PC-3 (cell line): ENCODE data around the gene GLS. TPM values are rescaled to one million over a fixed set of nuclear protein-coding genes. Genes with fewer than 3 reads are reported as not detected.

Experiments used
- ATAC-seq: fragments of 200-7000 bp; cut with Tn5 transposase; 2 replicates; pipeline ENCODE4 v1.9.1; 2020; ENCODE audit warnings: mild to moderate bottlenecking, moderate library complexity
- BruUV-seq: library from RNA; stranded (reverse); fragments of 400-500 nt; replicated peaks from 2 replicates; lab custom pipeline; 2021; lab: Mats Ljungman, UMichigan
- CTCF ChIA-PET: fragments of 300-600 bp; sonication (Branson Sonifier 250); formaldehyde crosslinking; loops from one replicate; lab custom pipeline; 2022; ENCODE audit warnings: antibody characterized with exemption; lab: Charles Lee
- POLR2A ChIA-PET: fragments of 300-600 bp; sonication (Branson Sonifier 250); formaldehyde crosslinking; loops from one replicate; lab custom pipeline; 2022; ENCODE audit warnings: antibody characterized with exemption; ENCODE audit not compliant: unreplicated experiment; lab: Charles Lee
- DNase-seq: peaks from one replicate; pipeline ENCODE4 v3.0.0-alpha.2; 2015
- H2AFZ ChIP-seq: fragments of 300-600 bp; sonication (generic); 2 replicates; pipeline ENCODE4 v1.6.0; 2016; ENCODE audit warnings: antibody characterized with exemption, low read length
- H3F3A ChIP-seq: fragments of 300-600 bp; sonication (generic); one replicate; pipeline ENCODE4 v1.6.0; 2017; ENCODE audit warnings: antibody characterized with exemption, low read length, control low read depth, mild to moderate bottlenecking; ENCODE audit not compliant: unreplicated experiment
- H3K27ac ChIP-seq: fragments of 300-600 bp; sonication (generic); 2 replicates; pipeline ENCODE4 v1.5.1; 2016; ENCODE audit warnings: mild to moderate bottlenecking, low read length
- H3K27me3 ChIP-seq: fragments of 300-600 bp; sonication (generic); 2 replicates; pipeline ENCODE4 v1.6.1; 2016; ENCODE audit warnings: low read length, mixed read lengths
- H3K36me3 ChIP-seq: fragments of 300-600 bp; sonication (generic); 2 replicates; pipeline ENCODE4 v1.6.1; 2016; ENCODE audit warnings: low read depth, mixed run types, low read length, mixed read lengths
- H3K4me1 ChIP-seq: fragments of 300-600 bp; sonication (generic); 2 replicates; pipeline ENCODE4 v1.5.1; 2016; ENCODE audit warnings: low read length; ENCODE audit not compliant: insufficient read depth
- H3K4me2 ChIP-seq: fragments of 300-600 bp; sonication (generic); 2 replicates; pipeline ENCODE4 v1.6.0; 2016; ENCODE audit warnings: low read length
- H3K4me3 ChIP-seq: fragments of 300-600 bp; sonication (generic); 2 replicates; pipeline ENCODE4 v1.5.1; 2016; ENCODE audit warnings: mild to moderate bottlenecking, low read length, mixed read lengths
- H3K79me2 ChIP-seq: fragments of 300-600 bp; sonication (generic); 2 replicates; pipeline ENCODE4 v1.6.1; 2017; ENCODE audit warnings: low read length, mixed read lengths
- H3K9ac ChIP-seq: fragments of 300-600 bp; sonication (generic); 2 replicates; pipeline ENCODE4 v1.6.0; 2016; ENCODE audit warnings: mild to moderate bottlenecking, low read length
- H3K9me2 ChIP-seq: fragments of 300-600 bp; sonication (generic); replicated peaks from 2 replicates; pipeline ENCODE4 v1.6.1; 2016; ENCODE audit warnings: mixed run types, low read length, mixed read lengths
- H3K9me3 ChIP-seq: fragments of 300-600 bp; sonication (generic); 2 replicates; pipeline ENCODE4 v1.6.1; 2016; ENCODE audit warnings: low read length, mixed read lengths
- H4K20me1 ChIP-seq: fragments of 300-600 bp; sonication (generic); 2 replicates; pipeline ENCODE4 v1.6.1; 2016; ENCODE audit warnings: low read length, mixed read lengths
- CTCF ChIP-seq: fragments of 300-600 bp; sonication (generic); conservative IDR thresholded peaks from 2 replicates; pipeline ENCODE4 v1.5.1; 2017; ENCODE audit warnings: antibody characterized with exemption, low read depth, mild to moderate bottlenecking, low read length
- EZH2 ChIP-seq: fragments of 300-600 bp; sonication (generic); IDR thresholded peaks from one replicate; pipeline ENCODE4 v1.6.1; 2017; ENCODE audit warnings: antibody characterized with exemption, mild to moderate bottlenecking, low read length; ENCODE audit not compliant: unreplicated experiment
- EZH2phosphoT487 ChIP-seq: fragments of 300-600 bp; sonication (generic); IDR thresholded peaks from 2 replicates; pipeline ENCODE4 v1.6.1; 2018; ENCODE audit warnings: mild to moderate bottlenecking, antibody characterized with exemption, low read length, borderline replicate concordance
- intact Hi-C: fragments of 100-400 bp; cut with micrococcal nuclease; formaldehyde crosslinking; loops from 2 replicates; pipeline ENCODE4 v1.9.0; 2023
- total RNA-seq: library from RNA; depleted of rRNA; stranded (reverse); fragments of >200 nt; gene quantifications from 2 replicates; pipeline ENCODE4 v1.2.3, GENCODE V29; 2014

GLS gene
- total RNA-seq, 1 experiment from 2014 or later: 67.4 TPM

GRCh38 chr2:190879474-190880377 is 895 bp upstream of the GLS start:
- ChIA-PET POLR2A (no interaction called here), CTCF (no interaction called here)
- Histone ChIP-seq H3K79me2 (peaks cover 41% of the 10 kb centered on the region), H3F3A (no peaks in the 10 kb centered on the region), H3K4me2 (peak overlapping the region; percentile 88), H3K27ac (peak overlapping the region; percentile 54), H3K4me1 (peaks cover 19% of the 10 kb centered on the region), H3K36me3 (0 out of 2 replicates have a peak, but pooled peaks cover 8% of the 10 kb centered on the region), H3K27me3 (no peaks in the 10 kb centered on the region), H3K9me2 (no peaks in the 10 kb centered on the region), H2AFZ (peak overlapping the region; percentile 91), H3K9me3 (no peaks in the 10 kb centered on the region), H3K4me3 (peak overlapping the region; percentile 80), H3K9ac (peak overlapping the region; percentile 73), H4K20me1 (peaks cover 25% of the 10 kb centered on the region)
- intact Hi-C loops: loop anchor here (1.0 to 5.0 kb wide), 3 partner anchors 35 to 133 kb away; partner anchors contain the start of gene STAT1
- DNase-seq (no peak), ATAC-seq (peak; percentile 1)
- no peak for TF ChIP-seq EZH2phosphoT487
- no peak for TF ChIP-seq CTCF
- TF ChIP-seq EZH2: no peak
- no TSS peak for BruUV-seq

- Histone ChIP-seq H4K20me1 (peaks cover 36% of the 10 kb centered on the region), H3K9me2 (no peaks in the 10 kb centered on the region), H3K4me2 (peak overlapping the region; percentile 88), H3K79me2 (peaks cover 55% of the 10 kb centered on the region), H3K9ac (peak overlapping the region; percentile 86), H3K36me3 (peaks cover 8% of the 10 kb centered on the region; the same call in 1 of the 2 replicates), H3K4me3 (peak overlapping the region; percentile 80), H3K27ac (peak overlapping the region; percentile 63), H3K27me3 (no peaks in the 10 kb centered on the region), H3K4me1 (peaks cover 23% of the 10 kb centered on the region), H3K9me3 (no peaks in the 10 kb centered on the region), H2AFZ (no peak overlapping the region), H3F3A (no peaks in the 10 kb centered on the region)
- TF ChIP-seq EZH2phosphoT487 (no peak), EZH2 (no peak), CTCF (no peak)
- intact Hi-C loops: loop anchor here (2.0 to 5.0 kb wide), 2 partner anchors 36 to 131 kb away; partner anchors contain the start of gene STAT1
- ChIA-PET POLR2A (interaction anchor here (0.6 kb wide), 2 partner anchors 31 to 87 kb away, joined by 6 to 11 read pairs; no protein-coding TSS in a partner anchor), CTCF (no interaction called here)
- BruUV-seq: no TSS peak
- ATAC-seq (peak; percentile 8), DNase-seq (peak; percentile 13)
Measured at GRCh38 chr2:190881084-190881597, 520 bp downstream of the GLS start.
